ENCODE data around the gene GAPDH. TPM values are rescaled to one million over a fixed set of nuclear protein-coding genes. Genes with fewer than 3 reads are reported as not detected.

Gene GAPDH
- total RNA-seq, 1 donor from 2014 or later, result 3,067 TPM

DNA sequence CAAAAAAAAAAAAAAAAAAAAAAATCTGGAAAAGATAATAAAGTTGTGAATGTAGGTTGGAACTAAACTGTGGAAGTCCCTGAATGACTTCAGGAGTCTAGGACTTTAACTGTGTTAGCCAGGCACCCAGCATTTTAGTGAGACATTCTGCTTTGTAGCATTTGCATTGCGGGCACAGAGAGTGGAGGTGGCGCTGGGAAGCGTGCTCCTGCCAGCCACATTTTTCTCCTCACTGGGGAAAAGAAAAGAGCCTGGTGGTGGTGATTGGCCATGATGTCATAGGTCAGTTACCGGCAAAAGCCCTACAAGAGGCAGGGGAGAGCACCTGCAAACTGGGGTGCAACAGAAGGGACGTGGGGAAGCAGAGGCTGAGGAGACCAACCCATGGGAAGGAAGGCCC, 9.7 kb upstream of the GAPDH start:
- no peak for TF ChIP-seq CTCF (IDR thresholded peaks at IDR 0.05)
- Mint-ChIP-seq H3K4me1 (ENCODE audit: low read depth) (no peaks in the 10 kb centered on the region), H3K36me3 (ENCODE audit: low read depth) (peaks cover 38% of the 10 kb centered on the region), H3K27me3 (ENCODE audit: low read depth) (no peaks in the 10 kb centered on the region), H3K9me3 (ENCODE audit: low read depth) (no peaks in the 10 kb centered on the region), H3K4me3 (ENCODE audit: unreplicated experiment) (no peak overlapping the region), H3K27ac (ENCODE audit: unreplicated experiment) (no peak overlapping the region)
- peak; percentile 13 for DNase-seq (ENCODE audit: low spot score)

GRCh38 chr12:6526201-6526600, 8.1 kb upstream of the GAPDH start:
- Mint-ChIP-seq H3K4me3 (ENCODE audit: unreplicated experiment) (no peak overlapping the region), H3K9me3 (ENCODE audit: low read depth) (no peaks in the 10 kb centered on the region), H3K36me3 (ENCODE audit: low read depth) (peaks cover 41% of the 10 kb centered on the region), H3K27me3 (ENCODE audit: low read depth) (no peaks in the 10 kb centered on the region), H3K27ac (ENCODE audit: unreplicated experiment) (no peak overlapping the region), H3K4me1 (ENCODE audit: low read depth) (no peaks in the 10 kb centered on the region)
- no peak for TF ChIP-seq CTCF (IDR thresholded peaks at IDR 0.05)
- no peak for DNase-seq (ENCODE audit: low spot score)

DNA sequence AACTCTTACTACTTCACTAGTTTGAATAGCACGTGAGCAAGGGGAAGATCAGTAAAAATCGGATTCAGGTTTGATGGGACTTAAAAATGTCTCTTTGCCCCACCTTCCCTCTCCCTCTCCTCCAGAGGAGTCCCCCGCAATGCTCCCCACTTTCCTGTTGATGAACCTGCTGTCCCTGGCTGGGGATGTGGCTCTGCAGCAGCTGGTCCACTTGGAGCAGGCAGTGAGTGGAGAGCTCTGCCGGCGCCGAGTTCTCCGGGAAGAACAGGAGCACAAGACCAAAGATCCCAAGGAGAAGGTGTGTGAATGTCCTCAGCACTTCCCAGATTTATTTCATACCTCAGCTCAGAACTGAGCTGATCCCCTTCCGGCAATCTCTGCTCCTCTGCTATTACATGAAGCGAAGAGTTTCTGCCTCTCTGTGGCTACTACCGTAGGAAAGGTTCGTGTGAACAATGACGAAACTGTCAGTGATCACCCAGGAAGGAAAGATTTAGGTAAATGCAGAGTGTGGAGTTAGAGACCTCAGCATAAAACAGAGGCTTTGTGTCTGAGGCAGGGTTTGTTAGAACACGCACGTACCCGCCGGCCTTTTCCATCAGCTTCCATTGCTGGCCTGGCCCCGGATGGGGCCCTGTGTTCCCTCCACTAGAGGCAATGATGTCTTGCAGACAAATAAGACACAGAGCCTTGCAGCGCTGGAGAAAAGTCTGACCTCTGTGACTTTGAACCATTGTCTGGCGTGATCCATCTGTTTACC, 7.4 kb upstream of the GAPDH start:
- TF ChIP-seq CTCF (IDR thresholded peaks at IDR 0.05), result no peak
- peak; percentile 79 for DNase-seq (ENCODE audit: low spot score)
- Mint-ChIP-seq H3K4me3 (ENCODE audit: unreplicated experiment) (no peak overlapping the region), H3K9me3 (ENCODE audit: low read depth) (no peaks in the 10 kb centered on the region), H3K27me3 (ENCODE audit: low read depth) (no peaks in the 10 kb centered on the region), H3K4me1 (ENCODE audit: low read depth) (peaks cover 2% of the 10 kb centered on the region), H3K36me3 (ENCODE audit: low read depth) (peaks cover 39% of the 10 kb centered on the region), H3K27ac (ENCODE audit: unreplicated experiment) (no peak overlapping the region)

DNA sequence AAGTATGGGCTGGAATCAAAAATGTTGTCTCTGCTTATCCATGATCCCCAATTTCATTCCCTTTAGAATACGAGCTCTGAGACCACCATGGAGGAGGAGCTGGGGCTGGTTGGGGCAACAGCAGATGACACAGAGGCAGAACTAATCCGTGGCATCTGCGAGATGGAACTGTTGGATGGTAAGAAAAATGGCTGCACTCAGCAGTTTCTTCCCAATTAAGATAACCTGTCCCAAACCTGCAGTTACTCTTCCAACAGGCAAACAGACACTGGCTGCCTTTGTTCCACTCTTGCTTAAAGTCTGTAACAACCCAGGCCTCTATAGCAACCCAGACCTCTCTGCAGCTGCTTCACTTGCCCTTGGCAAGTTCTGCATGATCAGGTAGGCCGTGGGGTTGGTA, 6.6 kb upstream of the GAPDH start:
- DNase-seq (ENCODE audit: low spot score), result no peak
- H3K27ac Mint-ChIP-seq (ENCODE audit: unreplicated experiment), result no peak overlapping the region
- no peaks in the 10 kb centered on the region for H3K9me3 Mint-ChIP-seq (ENCODE audit: low read depth)
- H3K27me3 Mint-ChIP-seq (ENCODE audit: low read depth), result no peaks in the 10 kb centered on the region
- H3K4me3 Mint-ChIP-seq (ENCODE audit: unreplicated experiment), result no peak overlapping the region
- H3K36me3 Mint-ChIP-seq (ENCODE audit: low read depth), result peaks cover 35% of the 10 kb centered on the region
- no peak for TF ChIP-seq CTCF (IDR thresholded peaks at IDR 0.05)
- H3K4me1 Mint-ChIP-seq (ENCODE audit: low read depth), result peaks cover 10% of the 10 kb centered on the region

GRCh38 chr12:6528539-6529235, 5.6 kb upstream of the GAPDH start:
- TF ChIP-seq CTCF (IDR thresholded peaks at IDR 0.05), result no peak
- H3K4me1 Mint-ChIP-seq (ENCODE audit: low read depth), result peaks cover 16% of the 10 kb centered on the region
- peak overlapping the region; percentile 28 for H3K27ac Mint-ChIP-seq (ENCODE audit: unreplicated experiment)
- no peak overlapping the region for H3K4me3 Mint-ChIP-seq (ENCODE audit: unreplicated experiment)
- H3K27me3 Mint-ChIP-seq (ENCODE audit: low read depth), result no peaks in the 10 kb centered on the region
- no peak for DNase-seq (ENCODE audit: low spot score)
- no peaks in the 10 kb centered on the region for H3K9me3 Mint-ChIP-seq (ENCODE audit: low read depth)
- peaks cover 31% of the 10 kb centered on the region for H3K36me3 Mint-ChIP-seq (ENCODE audit: low read depth)

Measured in chondrocyte (in vitro differentiated cells).